GM18519 (cell line): ENCODE measurements around the gene SLMAP.

Experiments used
- ATAC-seq: cut with Tn5 transposase; IDR thresholded peaks from one replicate; pipeline ENCODE4 v1.9.1; 2021; ENCODE audit warnings: mild to moderate bottlenecking, moderate library complexity; ENCODE audit not compliant: unreplicated experiment, low FRiP score

The SLMAP gene

GRCh38 chr3:57957824-57958223 lies 201.7 kb downstream of the SLMAP start:
- no peak for ATAC-seq

- ATAC-seq = no peak
Measured at GRCh38 chr3:57958642-57959422, 202.7 kb downstream of the SLMAP start.

- ATAC-seq = no peak
Measured at GRCh38 chr3:57959423-57960173, 203.5 kb downstream of the SLMAP start.

- ATAC-seq = no peak
Measured at GRCh38 chr3:57960174-57960505, 204.0 kb downstream of the SLMAP start.

- no peak for ATAC-seq
Measured at GRCh38 chr3:57961177-57961827, 205.2 kb downstream of the SLMAP start.

GRCh38 chr3:57961828-57962447 lies 205.8 kb downstream of the SLMAP start:
- no peak for ATAC-seq

GRCh38 chr3:57962448-57962834 lies 206.3 kb downstream of the SLMAP start:
- ATAC-seq = no peak

- no peak for ATAC-seq
Measured at GRCh38 chr3:57963811-57964346, 207.8 kb downstream of the SLMAP start.

- no peak for ATAC-seq
Measured at GRCh38 chr3:57966829-57967228, 210.7 kb downstream of the SLMAP start.

GRCh38 chr3:57967590-57967989 lies 211.5 kb downstream of the SLMAP start:
- ATAC-seq = no peak

GRCh38 chr3:57968501-57968900 lies 212.4 kb downstream of the SLMAP start:
- ATAC-seq = no peak

- no peak for ATAC-seq
Measured at GRCh38 chr3:57971975-57972374, 215.9 kb downstream of the SLMAP start.

- no peak for ATAC-seq
Measured at GRCh38 chr3:57972531-57973111, 216.5 kb downstream of the SLMAP start.

- no peak for ATAC-seq
Measured at GRCh38 chr3:57973715-57974477, 217.8 kb downstream of the SLMAP start.

- no peak for ATAC-seq
Measured at GRCh38 chr3:57974796-57975388, 218.8 kb downstream of the SLMAP start.

- ATAC-seq = no peak
Measured at GRCh38 chr3:57977818-57978235, 221.7 kb downstream of the SLMAP start.

GRCh38 chr3:57978316-57978715 lies 222.2 kb downstream of the SLMAP start:
- ATAC-seq = no peak
